ENCODE data around the gene STOX2. TPM values are rescaled to one million over a fixed set of nuclear protein-coding genes. Genes with fewer than 3 reads are reported as not detected.

The STOX2 gene
- total RNA-seq, 2 experiments from 2014 or later: not detected

DNA sequence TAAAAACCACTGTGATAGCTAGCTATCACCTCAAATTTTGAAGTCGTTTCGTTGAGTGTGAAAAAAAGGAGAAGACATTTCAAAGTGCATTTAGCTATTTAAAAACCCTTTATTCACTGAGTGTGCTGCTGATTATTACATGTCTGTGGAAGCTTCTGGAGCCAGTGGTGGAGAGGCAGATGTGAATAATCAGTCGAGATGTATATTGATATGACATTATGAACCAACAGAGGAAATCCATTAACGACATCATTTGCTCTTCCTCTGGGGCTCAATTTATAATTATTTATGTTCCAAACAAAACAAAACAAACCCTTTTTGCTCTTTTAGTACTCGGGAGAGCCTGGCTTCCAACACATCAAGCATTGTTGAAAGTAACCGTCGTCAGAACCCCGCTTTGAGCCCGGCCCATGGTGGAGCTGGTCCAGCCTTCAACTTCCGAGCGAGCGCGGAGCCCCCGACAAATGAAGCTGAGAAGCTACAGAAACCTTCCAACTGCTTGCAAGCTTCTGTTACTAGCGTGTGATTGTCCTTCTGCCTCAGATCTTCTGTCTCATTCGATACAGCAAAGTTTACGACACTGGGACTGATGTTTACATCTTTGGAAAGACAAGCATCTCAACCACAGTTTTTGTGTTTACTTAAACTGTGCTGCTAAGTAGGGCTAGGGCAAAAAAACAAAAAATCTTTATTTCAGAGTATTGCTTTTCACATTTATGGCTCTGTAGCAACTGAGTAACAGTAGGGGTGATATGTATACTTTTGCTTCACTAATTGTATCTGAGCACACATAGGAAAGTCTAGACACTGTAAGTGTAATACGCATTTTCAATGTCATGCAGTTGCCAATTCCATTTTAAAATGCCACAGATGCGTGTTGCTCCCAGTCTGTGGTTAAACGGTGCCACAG, 111.9 kb downstream of the STOX2 start:
- no peaks in the 10 kb centered on the region for H3K36me3 Mint-ChIP-seq
- no peak for ATAC-seq (ENCODE audit: low read depth)
- peaks cover 12% of the 10 kb centered on the region for H3K27me3 Mint-ChIP-seq
- no peak overlapping the region for H3K4me3 Mint-ChIP-seq
- POLR2A ChIA-PET: no interaction called here
- no peak for DNase-seq
- no peak overlapping the region for H3K27ac Mint-ChIP-seq
- H3K4me1 Mint-ChIP-seq: peaks cover 3% of the 10 kb centered on the region
- no peaks in the 10 kb centered on the region for H3K9me3 Mint-ChIP-seq

DNA sequence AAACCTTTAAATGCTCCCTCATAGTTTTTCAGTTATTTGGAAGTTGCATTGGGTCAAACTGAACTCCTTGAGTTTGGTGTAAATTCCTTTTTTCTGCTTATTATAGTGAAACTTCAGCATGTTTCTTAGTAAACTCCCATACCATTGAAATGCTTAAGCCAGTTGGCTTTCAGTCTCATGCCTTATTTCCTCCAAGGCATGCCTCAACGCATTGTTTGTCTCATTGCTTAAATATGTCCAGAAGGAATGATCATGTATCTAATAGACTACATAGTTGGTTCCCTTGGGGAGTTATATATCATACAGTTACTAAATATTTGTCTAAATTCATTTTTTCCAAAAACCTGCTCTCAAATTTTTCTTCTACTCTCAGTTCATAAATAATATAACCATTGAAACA, 114.0 kb downstream of the STOX2 start:
- POLR2A ChIA-PET: no interaction called here

DNA sequence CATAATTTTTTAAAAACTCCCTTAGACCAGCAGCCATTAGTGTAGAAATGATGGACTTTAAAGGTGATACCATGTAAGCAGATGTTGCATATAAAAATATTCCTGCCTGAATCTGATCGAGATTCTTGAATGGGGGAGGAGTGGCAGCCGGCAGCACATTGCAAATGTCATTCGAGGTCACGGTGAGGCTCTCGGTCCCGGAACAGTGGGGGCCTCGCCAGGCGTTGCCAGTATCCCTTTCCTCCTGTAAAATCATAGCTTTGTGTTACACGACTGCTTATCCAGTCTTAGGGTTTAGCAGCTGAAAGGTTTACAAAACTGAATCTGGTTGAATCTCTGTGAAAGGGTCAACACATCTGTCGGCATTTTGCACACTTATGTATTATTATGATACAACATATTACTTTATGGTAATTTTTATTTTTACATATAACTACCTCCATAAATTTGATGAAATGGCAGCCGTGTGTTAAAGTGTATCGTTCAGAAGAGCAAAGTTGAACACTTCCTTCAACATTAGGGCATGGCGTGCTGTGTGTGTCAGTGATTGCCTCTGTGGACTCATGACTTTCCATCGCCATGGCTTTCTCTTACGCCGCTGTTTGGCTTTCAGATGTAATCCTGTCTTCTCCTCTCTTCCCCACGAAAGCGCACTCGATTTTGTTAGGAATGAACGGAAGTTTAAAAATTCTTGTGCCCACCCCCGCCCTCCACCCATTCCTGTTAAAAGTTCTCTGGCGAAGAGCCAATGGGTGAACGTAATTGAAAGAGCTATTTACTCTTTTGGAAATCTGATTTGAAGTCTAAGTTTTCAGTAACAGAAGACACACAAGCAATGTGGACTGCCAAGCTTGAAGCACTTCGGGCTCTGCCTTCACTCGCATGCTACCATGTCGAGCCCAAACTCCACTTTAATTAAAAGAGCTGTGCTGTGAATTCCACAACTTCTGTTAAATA, 114.8 kb downstream of the STOX2 start:
- POLR2A ChIA-PET: no interaction called here
- peaks cover 7% of the 10 kb centered on the region for H3K27me3 Mint-ChIP-seq
- H3K36me3 Mint-ChIP-seq: no peaks in the 10 kb centered on the region
- H3K27ac Mint-ChIP-seq: no peak overlapping the region
- ATAC-seq (ENCODE audit: low read depth): no peak
- H3K9me3 Mint-ChIP-seq: no peaks in the 10 kb centered on the region
- DNase-seq: no peak
- H3K4me1 Mint-ChIP-seq: no peaks in the 10 kb centered on the region
- H3K4me3 Mint-ChIP-seq: no peak overlapping the region

More for the DNA sequence above, 114.0 kb downstream of the STOX2 start:
- DNase-seq (no peak), ATAC-seq (ENCODE audit: low read depth) (no peak)
- H3K27me3 Mint-ChIP-seq: peaks cover 12% of the 10 kb centered on the region
- no peaks in the 10 kb centered on the region for H3K36me3 Mint-ChIP-seq
- H3K4me1 Mint-ChIP-seq: no peaks in the 10 kb centered on the region
- no peak overlapping the region for H3K27ac Mint-ChIP-seq
- no peaks in the 10 kb centered on the region for H3K9me3 Mint-ChIP-seq
- no peak overlapping the region for H3K4me3 Mint-ChIP-seq

DNA sequence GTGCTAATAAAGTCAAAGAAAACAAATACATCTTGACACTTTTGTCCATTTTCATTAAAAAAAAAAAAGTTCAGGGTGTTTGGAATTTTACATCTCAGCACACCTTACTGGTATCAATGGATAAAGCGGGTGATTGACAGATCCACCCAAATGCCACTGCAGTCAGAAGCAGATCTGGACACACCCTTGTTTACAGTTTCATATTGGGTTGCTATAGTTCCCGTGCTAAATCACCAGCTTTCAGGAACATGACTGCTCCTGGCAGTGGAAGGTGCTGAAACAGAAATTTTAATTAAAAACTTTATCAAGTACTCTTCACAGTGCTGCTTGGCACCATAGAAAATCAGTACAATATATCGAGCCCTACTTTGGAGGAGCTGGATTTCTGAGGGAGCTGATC, 116.3 kb downstream of the STOX2 start:
- no peaks in the 10 kb centered on the region for H3K9me3 Mint-ChIP-seq

DNA sequence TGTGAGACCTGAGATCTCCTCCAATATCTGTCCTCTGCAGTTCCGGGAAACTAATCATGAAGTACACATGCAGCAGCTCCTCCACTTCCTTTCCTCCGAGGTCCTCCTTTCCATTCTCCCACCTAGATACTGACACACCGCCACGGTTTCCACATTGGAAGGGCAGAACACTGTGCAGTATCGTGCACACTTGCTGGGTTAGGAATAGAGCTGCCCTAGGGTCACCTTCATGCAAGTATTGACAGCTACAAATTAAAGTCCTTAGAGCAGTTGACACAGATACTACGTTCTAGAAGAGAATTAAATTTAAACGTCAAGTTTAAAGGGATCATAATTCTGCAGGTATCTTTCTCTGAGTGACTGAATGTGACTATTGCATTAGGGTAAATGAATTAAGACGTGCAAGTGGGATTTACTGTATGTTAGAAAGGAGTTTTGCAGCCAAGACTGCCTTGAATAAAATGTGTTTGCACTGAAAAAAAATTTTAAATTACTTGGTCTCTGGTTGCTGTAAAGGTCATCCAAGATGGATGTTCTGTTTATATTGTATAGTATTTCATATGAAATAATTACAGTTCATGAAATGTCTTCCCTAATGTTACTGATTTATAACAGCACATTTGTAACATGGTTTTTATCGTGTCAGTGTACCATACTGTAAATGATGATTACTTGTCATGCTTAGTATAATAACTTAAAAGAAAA, 117.7 kb downstream of the STOX2 start:
- Mint-ChIP-seq H3K27me3 (peaks cover 15% of the 10 kb centered on the region), H3K27ac (no peak overlapping the region), H3K4me3 (no peak overlapping the region), H3K36me3 (no peaks in the 10 kb centered on the region), H3K4me1 (peaks cover 6% of the 10 kb centered on the region), H3K9me3 (no peaks in the 10 kb centered on the region)
- DNase-seq (no peak), ATAC-seq (ENCODE audit: low read depth) (no peak)
- POLR2A ChIA-PET: no interaction called here

More for the DNA sequence above, 116.3 kb downstream of the STOX2 start:
- no peak overlapping the region for H3K27ac Mint-ChIP-seq
- POLR2A ChIA-PET: no interaction called here
- no peak overlapping the region for H3K4me3 Mint-ChIP-seq
- DNase-seq (no peak), ATAC-seq (ENCODE audit: low read depth) (no peak)
- no peaks in the 10 kb centered on the region for H3K36me3 Mint-ChIP-seq
- peaks cover 4% of the 10 kb centered on the region for H3K27me3 Mint-ChIP-seq
- no peaks in the 10 kb centered on the region for H3K4me1 Mint-ChIP-seq

DNA sequence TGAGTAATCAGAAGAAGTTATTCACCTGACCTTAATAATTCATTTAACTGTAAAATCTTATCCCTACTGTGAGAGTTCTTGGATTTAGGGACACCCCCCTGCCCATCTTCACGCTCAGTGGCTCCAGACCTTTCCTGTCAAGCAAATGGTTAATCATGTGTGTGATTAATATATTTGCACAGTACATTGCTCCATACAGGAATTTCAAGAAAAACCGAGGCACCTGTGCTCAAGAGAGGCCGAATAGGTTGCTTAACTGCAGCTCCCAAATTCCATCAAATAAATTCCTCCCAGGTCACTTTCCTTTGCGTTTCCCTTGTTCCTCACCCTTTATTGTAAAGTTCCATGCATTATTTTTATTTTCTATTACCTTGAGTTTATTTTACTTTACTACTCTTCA, 119.5 kb downstream of the STOX2 start:
- no peak overlapping the region for H3K27ac Mint-ChIP-seq
- no peaks in the 10 kb centered on the region for H3K9me3 Mint-ChIP-seq
- no peak for ATAC-seq (ENCODE audit: low read depth)
- H3K36me3 Mint-ChIP-seq: no peaks in the 10 kb centered on the region
- no peak overlapping the region for H3K4me3 Mint-ChIP-seq
- H3K4me1 Mint-ChIP-seq: peaks cover 22% of the 10 kb centered on the region
- H3K27me3 Mint-ChIP-seq: peaks cover 24% of the 10 kb centered on the region
- DNase-seq: no peak
- POLR2A ChIA-PET: no interaction called here

DNA sequence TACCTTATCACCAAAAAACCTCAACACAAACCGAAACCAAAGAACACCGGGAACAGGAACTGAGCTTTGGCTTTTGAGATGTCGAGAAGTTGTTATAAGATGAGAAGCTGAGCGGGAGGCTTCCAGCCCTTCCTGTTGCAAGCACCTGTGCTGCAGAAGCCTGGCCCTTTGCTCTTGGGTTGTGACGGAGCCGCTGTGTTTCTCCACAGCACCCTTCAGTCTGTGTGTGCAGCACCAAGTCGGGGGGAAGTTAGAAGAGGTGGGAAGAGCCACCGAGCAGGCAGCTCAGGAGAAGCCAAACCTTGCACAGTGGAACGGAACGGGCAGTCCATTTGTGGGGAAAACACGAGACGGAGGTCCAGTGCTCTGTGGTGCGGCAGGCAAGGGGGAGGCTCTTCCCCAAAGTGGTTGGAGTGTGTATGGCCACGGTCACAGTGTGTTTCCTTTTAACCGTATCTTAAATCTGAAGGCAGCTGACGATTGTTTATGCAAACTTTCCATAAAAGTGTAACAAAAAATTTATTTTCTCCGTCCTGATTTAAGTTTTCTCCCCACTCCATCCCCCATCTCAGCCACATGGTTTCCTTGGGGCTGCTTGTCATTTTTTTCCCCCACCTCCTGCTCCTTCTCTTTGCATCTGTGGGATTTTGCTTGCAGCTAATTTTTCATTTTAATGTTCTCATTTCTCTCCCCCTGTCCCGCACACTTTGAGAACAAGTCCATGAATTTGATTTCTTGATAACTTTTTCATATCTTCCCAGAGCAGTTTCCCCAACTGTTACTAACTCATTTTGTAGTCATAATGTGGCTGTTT, 123.7 kb downstream of the STOX2 start:
- DNase-seq (peak; percentile 41), ATAC-seq (ENCODE audit: low read depth) (peak; percentile 85)
- no peaks in the 10 kb centered on the region for H3K9me3 Mint-ChIP-seq
- H3K4me1 Mint-ChIP-seq: peaks cover 22% of the 10 kb centered on the region
- H3K27ac Mint-ChIP-seq: peak overlapping the region; percentile 19
- H3K36me3 Mint-ChIP-seq: no peaks in the 10 kb centered on the region
- peaks cover 26% of the 10 kb centered on the region for H3K27me3 Mint-ChIP-seq
- POLR2A ChIA-PET: no interaction called here
- peak overlapping the region; percentile 86 for H3K4me3 Mint-ChIP-seq

DNA sequence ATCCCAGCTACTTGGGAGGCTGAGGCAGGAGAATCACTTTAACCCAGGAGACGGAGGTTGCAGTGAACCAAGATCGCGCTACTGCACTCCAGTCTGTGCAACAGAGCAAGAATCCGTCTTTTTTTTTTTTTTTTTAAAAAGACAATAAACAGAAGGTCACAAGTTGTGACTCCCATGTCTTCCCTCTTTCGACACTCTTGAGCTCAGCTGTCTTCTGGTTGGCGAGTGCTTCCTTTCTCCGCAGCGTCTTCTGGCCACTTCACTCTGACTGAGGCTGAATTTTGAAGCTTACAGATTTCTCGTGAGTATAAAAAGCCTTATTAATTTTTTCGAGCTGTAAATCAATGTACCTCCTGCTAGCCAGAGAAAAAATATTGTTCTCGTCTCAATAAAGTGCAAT, 124.9 kb downstream of the STOX2 start:
- H3K27me3 Mint-ChIP-seq: peaks cover 26% of the 10 kb centered on the region
- POLR2A ChIA-PET: no interaction called here
- ATAC-seq (ENCODE audit: low read depth): no peak

DNA sequence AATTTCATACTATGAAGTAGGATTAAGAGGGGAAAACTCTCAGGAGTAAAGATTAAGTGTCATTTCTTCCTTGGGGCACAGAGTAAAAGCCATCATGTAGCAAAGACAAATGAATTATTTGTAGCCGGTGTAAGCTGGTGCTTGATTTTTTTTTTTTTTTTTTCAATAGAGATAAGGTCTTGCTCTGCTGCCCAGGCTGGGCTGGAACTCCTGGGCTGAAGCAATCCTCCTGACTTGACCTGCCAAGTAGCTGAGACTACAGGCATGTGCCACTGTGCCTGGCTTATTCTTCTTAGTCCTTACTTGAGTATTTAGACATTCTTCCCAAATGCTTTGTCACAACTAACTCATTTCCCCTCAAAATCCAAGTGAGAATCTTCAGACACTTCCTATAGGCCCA, 125.7 kb downstream of the STOX2 start:
- DNase-seq (no peak), ATAC-seq (ENCODE audit: low read depth) (no peak)
- Mint-ChIP-seq H3K36me3 (no peaks in the 10 kb centered on the region), H3K9me3 (no peaks in the 10 kb centered on the region), H3K4me1 (peaks cover 22% of the 10 kb centered on the region), H3K27ac (no peak overlapping the region), H3K27me3 (peaks cover 26% of the 10 kb centered on the region), H3K4me3 (no peak overlapping the region)
- POLR2A ChIA-PET: no interaction called here

More for the DNA sequence above, 124.9 kb downstream of the STOX2 start:
- peaks cover 22% of the 10 kb centered on the region for H3K4me1 Mint-ChIP-seq
- H3K27ac Mint-ChIP-seq: no peak overlapping the region
- H3K4me3 Mint-ChIP-seq: no peak overlapping the region
- no peaks in the 10 kb centered on the region for H3K36me3 Mint-ChIP-seq
- DNase-seq: no peak
- no peaks in the 10 kb centered on the region for H3K9me3 Mint-ChIP-seq

DNA sequence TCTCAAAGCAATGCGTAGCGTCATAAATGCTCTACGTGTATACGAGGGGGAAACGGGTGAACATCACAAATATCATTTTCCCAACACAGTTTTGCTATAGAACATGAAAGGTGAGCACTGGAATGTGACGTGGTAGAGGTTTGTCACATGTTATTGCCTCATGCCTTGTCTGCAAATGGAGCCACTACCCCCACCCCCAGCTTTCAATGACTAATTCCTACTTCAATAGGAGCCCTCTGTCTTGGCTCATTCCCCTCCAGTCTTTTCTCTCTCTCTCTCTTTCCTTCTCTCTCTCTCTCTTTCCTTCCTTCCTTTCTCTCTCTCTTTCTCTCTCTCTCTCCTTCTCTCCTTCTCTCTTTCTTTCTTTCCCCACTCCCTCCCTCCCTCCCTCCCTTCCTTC, 127.0 kb downstream of the STOX2 start:
- Mint-ChIP-seq H3K27ac (no peak overlapping the region), H3K4me3 (no peak overlapping the region), H3K27me3 (peaks cover 24% of the 10 kb centered on the region), H3K9me3 (no peaks in the 10 kb centered on the region), H3K4me1 (peaks cover 22% of the 10 kb centered on the region), H3K36me3 (no peaks in the 10 kb centered on the region)
- no peak for ATAC-seq (ENCODE audit: low read depth)
- no peak for DNase-seq
- POLR2A ChIA-PET: no interaction called here

DNA sequence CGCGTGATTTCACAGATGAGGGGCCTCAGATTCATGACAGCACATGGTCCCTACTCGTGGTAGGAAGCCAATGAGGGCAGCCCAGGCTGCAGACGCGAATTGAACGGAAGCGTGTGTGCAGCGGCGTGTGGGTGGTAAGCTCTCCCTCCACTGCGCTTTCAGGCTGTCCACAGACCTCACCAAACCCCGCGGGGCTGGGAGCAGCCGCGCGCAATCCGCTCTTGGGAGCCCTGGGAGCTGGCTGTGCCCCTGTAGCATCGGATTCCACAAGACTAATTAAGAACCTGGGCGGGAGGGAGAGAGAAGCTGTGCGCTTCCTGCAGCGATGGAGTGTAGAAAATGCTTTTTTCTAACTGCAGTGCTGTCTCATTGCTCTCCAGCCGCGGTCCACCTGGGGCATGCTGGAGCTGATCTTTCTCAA, 134.9 kb downstream of the STOX2 start:
- peak; percentile 45 for DNase-seq
- Mint-ChIP-seq H3K36me3 (no peaks in the 10 kb centered on the region), H3K27me3 (peaks cover 65% of the 10 kb centered on the region), H3K27ac (no peak overlapping the region), H3K4me3 (peak overlapping the region; percentile 68), H3K9me3 (peaks cover 1% of the 10 kb centered on the region), H3K4me1 (peaks cover 3% of the 10 kb centered on the region)
- ATAC-seq (ENCODE audit: low read depth): peak; percentile 94
- POLR2A ChIA-PET: no interaction called here

DNA sequence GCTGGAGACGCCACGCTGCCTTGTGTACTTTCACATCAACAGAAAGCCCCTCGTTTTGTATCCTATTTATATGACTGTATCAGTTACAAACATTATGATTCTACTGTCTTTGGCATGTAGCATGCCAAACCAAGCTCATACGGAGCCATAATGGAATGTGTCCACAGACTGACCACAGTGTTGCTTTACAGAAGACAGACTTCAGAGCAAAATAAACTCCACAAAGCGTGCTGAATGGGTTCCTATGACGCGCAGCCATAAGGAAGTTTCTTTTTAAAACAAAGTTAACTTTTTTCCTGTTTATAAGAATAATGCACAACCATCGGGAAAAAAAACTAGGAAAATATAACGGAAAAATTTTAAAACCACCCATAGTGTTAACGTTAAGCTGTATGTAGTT, 136.0 kb downstream of the STOX2 start:
- no peak for ATAC-seq (ENCODE audit: low read depth)
- peaks cover 3% of the 10 kb centered on the region for H3K4me1 Mint-ChIP-seq
- H3K36me3 Mint-ChIP-seq: no peaks in the 10 kb centered on the region
- POLR2A ChIA-PET: no interaction called here
- no peak overlapping the region for H3K27ac Mint-ChIP-seq
- peaks cover 3% of the 10 kb centered on the region for H3K9me3 Mint-ChIP-seq
- H3K4me3 Mint-ChIP-seq: peak overlapping the region; percentile 68
- H3K27me3 Mint-ChIP-seq: peaks cover 70% of the 10 kb centered on the region
- no peak for DNase-seq
